Hematopoietic multipotent progenitor cell (in vitro differentiated cells): ENCODE measurements around the gene FGF12. TPM values are rescaled to one million over a fixed set of nuclear protein-coding genes. Genes with fewer than 3 reads are reported as not detected.

Experiments used
- DNase-seq, 3 donors: peaks; one replicate each; pipeline ENCODE4 v3.0.0-alpha.2; 2011 to 2015; ENCODE audit warnings: low read depth in 2 of 3, low spot score in 2 of 3
- total RNA-seq: library from RNA; depleted of rRNA; stranded (reverse); fragments of >200 nt; gene quantifications from one replicate; pipeline ENCODE4 v1.2.3, GENCODE V29; 2012

Gene FGF12
- total RNA-seq, 1 donor: not detected

- no peak for DNase-seq
These were observed 304.9 kb downstream of the FGF12 start for GRCh38 chr3:192422321-192422996.

GRCh38 chr3:192419312-192419711, 308.0 kb downstream of the FGF12 start:
- no peak for DNase-seq

- DNase-seq: no peak
These were observed 309.7 kb downstream of the FGF12 start for GRCh38 chr3:192417559-192418055.

- no peak for DNase-seq
These were observed 310.3 kb downstream of the FGF12 start for GRCh38 chr3:192417017-192417416.

GRCh38 chr3:192413461-192413860, 313.9 kb downstream of the FGF12 start:
- no peak for DNase-seq

GRCh38 chr3:192410684-192410960, 316.7 kb downstream of the FGF12 start:
- DNase-seq: no peak

- peak in 2 of 3 donors; percentile 13 to 37 for DNase-seq
These were observed 317.3 kb downstream of the FGF12 start for GRCh38 chr3:192409838-192410683.

GRCh38 chr3:192409201-192409837, 318.0 kb downstream of the FGF12 start:
- peak in 2 of 3 donors; percentile 21 for DNase-seq

- DNase-seq: no peak
These were observed 318.6 kb downstream of the FGF12 start for GRCh38 chr3:192408647-192409200.

GRCh38 chr3:192408007-192408646, 319.2 kb downstream of the FGF12 start:
- peak in 2 of 3 donors; percentile 14 to 20 for DNase-seq

- no peak for DNase-seq
These were observed 327.6 kb downstream of the FGF12 start for GRCh38 chr3:192399767-192400166.

- DNase-seq: no peak
These were observed 330.3 kb downstream of the FGF12 start for GRCh38 chr3:192397012-192397411.

GRCh38 chr3:192395506-192395905, 331.8 kb downstream of the FGF12 start:
- DNase-seq: no peak

GRCh38 chr3:192392986-192393385, 334.4 kb downstream of the FGF12 start:
- DNase-seq: no peak

GRCh38 chr3:192382861-192383260, 344.5 kb downstream of the FGF12 start:
- peak in 1 of 3 donors; percentile 26 for DNase-seq

- DNase-seq: no peak
These were observed 353.8 kb downstream of the FGF12 start for GRCh38 chr3:192373586-192373985.

GRCh38 chr3:192373032-192373431, 354.3 kb downstream of the FGF12 start:
- DNase-seq: no peak

GRCh38 chr3:192372616-192373015, 354.7 kb downstream of the FGF12 start:
- DNase-seq: no peak

GRCh38 chr3:192371870-192372400, 355.4 kb downstream of the FGF12 start:
- DNase-seq: no peak

GRCh38 chr3:192367616-192368015, 359.7 kb downstream of the FGF12 start:
- no peak for DNase-seq
